Neural cell (in vitro differentiated cells): ENCODE data around the gene ATP11B. TPM values are rescaled to one million over a fixed set of nuclear protein-coding genes. Genes with fewer than 3 reads are reported as not detected.

Experiments used
- H2AFZ ChIP-seq: fragments of 200-600, 300-800 bp; sonication (generic), shearing (Covaris generic); 2 replicates; pipeline ENCODE4 v1.6.0; 2014; ENCODE audit warnings: low read depth, mild to moderate bottlenecking, antibody characterized with exemption, low read length, moderate library complexity
- H3F3A ChIP-seq: fragments of 200-600 bp; shearing (Covaris generic); 2 replicates; pipeline ENCODE4 v1.6.1; 2016; ENCODE audit warnings: mild to moderate bottlenecking, moderate library complexity, mixed read lengths, antibody characterized with exemption, low read length; ENCODE audit not compliant: insufficient read depth, poor library complexity, severe bottlenecking
- H3K27ac ChIP-seq: fragments of 200-600, 300-800 bp; sonication (generic), shearing (Covaris generic); 2 replicates; pipeline ENCODE4 v1.5.1; 2014; ENCODE audit warnings: mild to moderate bottlenecking, low read length, moderate library complexity
- H3K27me3 ChIP-seq: fragments of 300-800, 200-600 bp; sonication (generic), shearing (Covaris generic); 2 replicates; pipeline ENCODE4 v1.6.0; 2014; ENCODE audit warnings: mild to moderate bottlenecking, low read depth, low read length, moderate library complexity; ENCODE audit not compliant: insufficient read depth
- H3K36me3 ChIP-seq: fragments of 300-800, 200-600 bp; sonication (generic), shearing (Covaris generic); 2 replicates; pipeline ENCODE4 v1.5.1; 2014; ENCODE audit warnings: mild to moderate bottlenecking, antibody characterized with exemption, low read length, moderate library complexity; ENCODE audit not compliant: insufficient read depth
- H3K4me2 ChIP-seq: fragments of 300-800, 200-600 bp; sonication (generic), shearing (Covaris generic); 2 replicates; pipeline ENCODE4 v1.6.0; 2014; ENCODE audit warnings: mild to moderate bottlenecking, low read length
- H3K4me3 ChIP-seq: fragments of 300-800, 200-600 bp; sonication (generic), shearing (Covaris generic); 2 replicates; pipeline ENCODE4 v1.5.1; 2014; ENCODE audit warnings: mild to moderate bottlenecking, low read length, moderate library complexity
- H3K79me2 ChIP-seq: fragments of 200-600 bp; shearing (Covaris generic); replicated peaks from 2 replicates; pipeline ENCODE4 v1.6.0; 2014; ENCODE audit warnings: mild to moderate bottlenecking, low read length, moderate library complexity; ENCODE audit not compliant: insufficient read depth
- H3K9ac ChIP-seq: fragments of 300-800, 200-600 bp; sonication (generic), shearing (Covaris generic); 2 replicates; pipeline ENCODE4 v1.6.1; 2016; ENCODE audit warnings: mild to moderate bottlenecking, low read length, mixed read lengths
- H3K9me2 ChIP-seq: fragments of 200-600 bp; shearing (Covaris generic); 2 replicates; pipeline ENCODE4 v1.6.1; 2016; ENCODE audit warnings: mild to moderate bottlenecking, low read length, mixed read lengths; ENCODE audit not compliant: insufficient read depth
- H3K9me3 ChIP-seq: fragments of 200-600, 300-800 bp; sonication (generic), shearing (Covaris generic); 2 replicates; pipeline ENCODE4 v1.6.1; 2016; ENCODE audit warnings: mild to moderate bottlenecking, mixed run types, low read length, moderate library complexity, mixed read lengths
- H4K20me1 ChIP-seq: fragments of 200-600 bp; shearing (Covaris generic); 2 replicates; pipeline ENCODE4 v1.6.1; 2016; ENCODE audit warnings: mild to moderate bottlenecking, mixed run types; ENCODE audit not compliant: insufficient read depth
- CTCF ChIP-seq: fragments of 450-650 bp; IDR thresholded peaks from 2 replicates; pipeline ENCODE4 v1.5.1; 2014; ENCODE audit warnings: antibody characterized with exemption, mild to moderate bottlenecking, moderate library complexity; ENCODE audit not compliant: poor library complexity, severe bottlenecking
- EP300 ChIP-seq: fragments of 450-650 bp; conservative IDR thresholded peaks from 2 replicates; pipeline ENCODE4 v1.6.1; 2014; ENCODE audit warnings: antibody characterized with exemption, mild to moderate bottlenecking, moderate library complexity; ENCODE audit not compliant: poor library complexity, severe bottlenecking
- EZH2 ChIP-seq: fragments of 200-600, 300-800 bp; shearing (Covaris generic), sonication (generic); IDR thresholded peaks from 2 replicates; pipeline ENCODE4 v1.6.1; 2014; ENCODE audit warnings: antibody characterized with exemption, low read length, borderline replicate concordance, mild to moderate bottlenecking; ENCODE audit not compliant: insufficient read depth, poor library complexity, severe bottlenecking
- MXI1 ChIP-seq: fragments of 450-650 bp; conservative IDR thresholded peaks from 2 replicates; pipeline ENCODE4 v1.6.1; 2014; ENCODE audit warnings: antibody characterized with exemption, mild to moderate bottlenecking; ENCODE audit not compliant: poor library complexity, severe bottlenecking
- POLR2AphosphoS5 ChIP-seq: IDR thresholded peaks from 2 replicates; pipeline ENCODE4 v1.6.1; 2012
- RAD21 ChIP-seq: fragments of 450-650 bp; conservative IDR thresholded peaks from 2 replicates; pipeline ENCODE4 v1.6.1; 2014; ENCODE audit warnings: antibody characterized with exemption, mild to moderate bottlenecking, moderate library complexity
- REST ChIP-seq: IDR thresholded peaks from 2 replicates; pipeline ENCODE4 v1.6.1; 2012; ENCODE audit warnings: borderline replicate concordance
- SMC3 ChIP-seq: fragments of 450-650 bp; conservative IDR thresholded peaks from 2 replicates; pipeline ENCODE4 v1.6.1; 2014; ENCODE audit warnings: antibody characterized with exemption, mild to moderate bottlenecking, moderate library complexity; ENCODE audit not compliant: poor library complexity
- TAF1 ChIP-seq: IDR thresholded peaks from 2 replicates; pipeline ENCODE4 v1.6.1; 2012; ENCODE audit warnings: low read depth
- polyA plus RNA-seq: library from polyadenylated mRNA; depleted of rRNA; stranded (reverse); fragments of >200 nt; gene quantifications from 2 replicates; pipeline ENCODE4 v1.2.3, GENCODE V29; 2014

The ATP11B gene
- polyA plus RNA-seq, 1 donor from 2014 or later = 31.2 TPM

- peaks cover 2% of the 10 kb centered on the region for H3K79me2 ChIP-seq
- no peaks in the 10 kb centered on the region for H3K36me3 ChIP-seq
- H3F3A ChIP-seq = no peaks in the 10 kb centered on the region
- H4K20me1 ChIP-seq = no peaks in the 10 kb centered on the region
- no peak for TF ChIP-seq SMC3
- TF ChIP-seq POLR2AphosphoS5 = no peak
- TF ChIP-seq REST = no peak
- no peak for TF ChIP-seq MXI1
- no peak for TF ChIP-seq EP300
- TF ChIP-seq CTCF = no peak
- no peak for TF ChIP-seq EZH2
- no peak for TF ChIP-seq TAF1
- no peak for TF ChIP-seq RAD21
- H2AFZ ChIP-seq = no peak overlapping the region
- no peak overlapping the region for H3K27ac ChIP-seq
- H3K4me2 ChIP-seq = no peak overlapping the region
- H3K27me3 ChIP-seq = no peaks in the 10 kb centered on the region
- H3K9me2 ChIP-seq = no peaks in the 10 kb centered on the region
- H3K9ac ChIP-seq = no peak overlapping the region
- H3K4me3 ChIP-seq = no peak overlapping the region
- H3K9me3 ChIP-seq = no peaks in the 10 kb centered on the region
Observed at GRCh38 chr3:182824957-182825356, 31.7 kb downstream of the ATP11B start.

GRCh38 chr3:182829761-182830405, 36.6 kb downstream of the ATP11B start:
- no peak overlapping the region for H3K27ac ChIP-seq
- no peaks in the 10 kb centered on the region for H3K27me3 ChIP-seq
- no peaks in the 10 kb centered on the region for H3F3A ChIP-seq
- H3K36me3 ChIP-seq = peaks cover 3% of the 10 kb centered on the region
- H3K79me2 ChIP-seq = no peaks in the 10 kb centered on the region
- H3K9ac ChIP-seq = no peak overlapping the region
- H3K4me3 ChIP-seq = no peak overlapping the region
- H2AFZ ChIP-seq = no peak overlapping the region
- H3K9me2 ChIP-seq = no peaks in the 10 kb centered on the region
- TF ChIP-seq EP300 (no peak), REST (no peak), RAD21 (no peak), MXI1 (no peak), EZH2 (no peak), SMC3 (no peak), POLR2AphosphoS5 (no peak), TAF1 (no peak), CTCF (no peak)
- H3K9me3 ChIP-seq = no peaks in the 10 kb centered on the region
- no peaks in the 10 kb centered on the region for H4K20me1 ChIP-seq
- H3K4me2 ChIP-seq = no peak overlapping the region
